Activated naive CD4-positive, alpha-beta T cell treated with anti-CD3 and anti-CD28 coated beads, Interleukin-2, amount 50 U/mL, for 24 hours (primary cell): ENCODE measurements around the gene ZBTB14.

Source experiments
- H3K27ac Mint-ChIP-seq: one replicate; pipeline ENCODE4 v1.8.0; 2021; ENCODE audit warnings: mild to moderate bottlenecking, mixed read lengths
- H3K27me3 Mint-ChIP-seq: one replicate; pipeline ENCODE4 v1.8.0; 2021; ENCODE audit warnings: mixed read lengths
- H3K36me3 Mint-ChIP-seq: one replicate; pipeline ENCODE4 v1.8.0; 2021; ENCODE audit warnings: mixed read lengths
- H3K4me1 Mint-ChIP-seq: one replicate; pipeline ENCODE4 v1.8.0; 2021; ENCODE audit warnings: mixed read lengths
- H3K4me3 Mint-ChIP-seq: one replicate; pipeline ENCODE4 v1.8.0; 2021; ENCODE audit warnings: mild to moderate bottlenecking, mixed read lengths
- H3K9me3 Mint-ChIP-seq: one replicate; pipeline ENCODE4 v1.8.0; 2021; ENCODE audit warnings: mixed read lengths

ZBTB14 gene

GRCh38 chr18:5295231-5295920, at the start of gene ZBTB14:
Gene ZBTB14 (minus strand): TSS chr18:5295726. CDS start chr18:5293246, 2,480 bp downstream.
- no peaks in the 10 kb centered on the region for H3K9me3 Mint-ChIP-seq
- peaks cover 14% of the 10 kb centered on the region for H3K36me3 Mint-ChIP-seq
- peaks cover 49% of the 10 kb centered on the region for H3K4me1 Mint-ChIP-seq
- peak within 1 kb of the TSS; percentile 98 for H3K4me3 Mint-ChIP-seq
- H3K27ac Mint-ChIP-seq = peak within 1 kb of the TSS; percentile 98
- H3K27me3 Mint-ChIP-seq = no peaks in the 10 kb centered on the region

GRCh38 chr18:5339202-5339834, 43.8 kb upstream of the ZBTB14 start:
- Mint-ChIP-seq H3K27ac (no peak overlapping the region), H3K4me1 (no peaks in the 10 kb centered on the region), H3K4me3 (no peak overlapping the region), H3K9me3 (peaks cover 15% of the 10 kb centered on the region), H3K27me3 (no peaks in the 10 kb centered on the region), H3K36me3 (peaks cover 7% of the 10 kb centered on the region)

- Mint-ChIP-seq H3K4me1 (no peaks in the 10 kb centered on the region), H3K9me3 (no peaks in the 10 kb centered on the region), H3K4me3 (no peak overlapping the region), H3K36me3 (peaks cover 1% of the 10 kb centered on the region), H3K27me3 (no peaks in the 10 kb centered on the region), H3K27ac (no peak overlapping the region)
These were observed 39.0 kb upstream of the ZBTB14 start for GRCh38 chr18:5334456-5335075.

- Mint-ChIP-seq H3K36me3 (peaks cover 37% of the 10 kb centered on the region), H3K4me1 (peaks cover under 1% of the 10 kb centered on the region), H3K9me3 (no peaks in the 10 kb centered on the region), H3K27ac (no peak overlapping the region), H3K27me3 (no peaks in the 10 kb centered on the region), H3K4me3 (no peak overlapping the region)
These were observed 22.7 kb upstream of the ZBTB14 start for GRCh38 chr18:5318061-5318700.

DNA sequence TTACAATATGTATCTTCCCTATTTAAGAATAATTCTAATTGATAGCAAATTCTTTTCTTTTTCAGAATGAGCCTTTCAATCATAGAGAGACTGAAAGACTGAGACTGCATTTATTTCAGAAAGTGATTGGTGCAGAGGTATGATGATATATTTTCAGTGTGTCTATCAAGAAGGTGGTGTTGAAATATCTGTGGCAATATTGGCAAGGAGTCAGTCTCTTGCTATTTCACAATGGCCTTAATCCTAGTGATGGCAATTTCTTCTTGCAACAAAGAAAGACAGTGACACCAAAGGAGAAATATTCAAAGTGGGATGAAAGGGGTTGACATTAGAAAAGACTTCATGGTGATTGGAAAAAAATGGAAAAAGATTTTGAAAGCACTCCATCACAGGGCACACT, 21.7 kb upstream of the ZBTB14 start:
- Mint-ChIP-seq H3K36me3 (peaks cover 29% of the 10 kb centered on the region), H3K27ac (no peak overlapping the region), H3K27me3 (no peaks in the 10 kb centered on the region), H3K9me3 (no peaks in the 10 kb centered on the region), H3K4me3 (no peak overlapping the region), H3K4me1 (peaks cover 3% of the 10 kb centered on the region)

GRCh38 chr18:5315838-5316237, 20.3 kb upstream of the ZBTB14 start:
- peaks cover 27% of the 10 kb centered on the region for H3K36me3 Mint-ChIP-seq
- H3K27me3 Mint-ChIP-seq = no peaks in the 10 kb centered on the region
- H3K9me3 Mint-ChIP-seq = no peaks in the 10 kb centered on the region
- H3K4me1 Mint-ChIP-seq = peaks cover 12% of the 10 kb centered on the region
- no peak overlapping the region for H3K4me3 Mint-ChIP-seq
- no peak overlapping the region for H3K27ac Mint-ChIP-seq

DNA sequence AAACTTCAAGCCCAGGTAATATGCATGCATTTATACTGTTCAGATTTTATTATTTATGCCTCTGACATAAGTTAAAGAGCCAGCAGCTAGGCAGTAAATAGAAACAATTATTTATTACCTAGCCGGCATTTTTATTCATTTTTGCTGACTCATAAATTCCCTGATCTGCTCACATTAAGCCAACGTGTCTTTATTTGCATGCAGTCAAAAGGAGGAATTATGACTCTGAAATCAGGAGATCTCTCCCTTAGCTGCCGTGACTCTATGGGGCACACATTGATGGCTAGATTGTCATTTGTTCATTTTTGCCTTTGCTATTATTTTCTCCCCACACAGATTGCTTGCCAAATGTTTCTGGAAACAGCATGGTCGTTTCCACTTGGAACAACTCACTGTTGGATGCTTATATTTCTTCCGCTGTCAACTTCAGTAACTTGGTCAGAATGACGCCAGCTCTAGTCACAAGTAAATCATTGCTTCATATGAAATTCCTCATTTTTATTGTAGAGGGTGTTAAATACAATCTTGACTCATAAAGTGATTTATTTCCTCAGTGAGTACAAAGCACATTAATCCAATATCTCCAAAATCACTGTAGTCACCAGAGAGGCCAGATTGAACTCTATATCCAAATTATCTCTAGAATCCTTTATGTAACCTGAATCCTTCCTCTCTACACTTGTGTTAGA, 15.9 kb upstream of the ZBTB14 start:
- H3K4me1 Mint-ChIP-seq = peaks cover 35% of the 10 kb centered on the region
- H3K9me3 Mint-ChIP-seq = no peaks in the 10 kb centered on the region
- H3K27me3 Mint-ChIP-seq = no peaks in the 10 kb centered on the region
- peaks cover 2% of the 10 kb centered on the region for H3K36me3 Mint-ChIP-seq
- H3K4me3 Mint-ChIP-seq = peak overlapping the region; percentile 27
- peak overlapping the region; percentile 66 for H3K27ac Mint-ChIP-seq

- peak overlapping the region; percentile 84 for H3K27ac Mint-ChIP-seq
- peaks cover 2% of the 10 kb centered on the region for H3K36me3 Mint-ChIP-seq
- H3K27me3 Mint-ChIP-seq = no peaks in the 10 kb centered on the region
- H3K9me3 Mint-ChIP-seq = no peaks in the 10 kb centered on the region
- H3K4me3 Mint-ChIP-seq = peak overlapping the region; percentile 86
- peaks cover 35% of the 10 kb centered on the region for H3K4me1 Mint-ChIP-seq
These were observed 14.5 kb upstream of the ZBTB14 start for GRCh38 chr18:5309888-5310470.

- Mint-ChIP-seq H3K4me1 (peaks cover 22% of the 10 kb centered on the region), H3K4me3 (no peak overlapping the region), H3K27me3 (no peaks in the 10 kb centered on the region), H3K36me3 (no peaks in the 10 kb centered on the region), H3K9me3 (no peaks in the 10 kb centered on the region), H3K27ac (no peak overlapping the region)
These were observed 10.3 kb upstream of the ZBTB14 start for GRCh38 chr18:5305835-5306234.

- H3K36me3 Mint-ChIP-seq = no peaks in the 10 kb centered on the region
- no peak overlapping the region for H3K4me3 Mint-ChIP-seq
- H3K9me3 Mint-ChIP-seq = no peaks in the 10 kb centered on the region
- H3K27ac Mint-ChIP-seq = no peak overlapping the region
- no peaks in the 10 kb centered on the region for H3K27me3 Mint-ChIP-seq
- H3K4me1 Mint-ChIP-seq = peaks cover 6% of the 10 kb centered on the region
These were observed 8.7 kb upstream of the ZBTB14 start for GRCh38 chr18:5304232-5304631.

- H3K36me3 Mint-ChIP-seq = no peaks in the 10 kb centered on the region
- peaks cover under 1% of the 10 kb centered on the region for H3K4me1 Mint-ChIP-seq
- no peak overlapping the region for H3K27ac Mint-ChIP-seq
- H3K9me3 Mint-ChIP-seq = no peaks in the 10 kb centered on the region
- H3K27me3 Mint-ChIP-seq = no peaks in the 10 kb centered on the region
- no peak overlapping the region for H3K4me3 Mint-ChIP-seq
These were observed 8.1 kb upstream of the ZBTB14 start for GRCh38 chr18:5303636-5304035.

- H3K9me3 Mint-ChIP-seq = no peaks in the 10 kb centered on the region
- H3K4me3 Mint-ChIP-seq = no peak overlapping the region
- H3K27ac Mint-ChIP-seq = no peak overlapping the region
- peaks cover 5% of the 10 kb centered on the region for H3K4me1 Mint-ChIP-seq
- no peaks in the 10 kb centered on the region for H3K36me3 Mint-ChIP-seq
- no peaks in the 10 kb centered on the region for H3K27me3 Mint-ChIP-seq
These were observed 7.1 kb upstream of the ZBTB14 start for GRCh38 chr18:5302606-5303005.

GRCh38 chr18:5300476-5301010, 5.0 kb upstream of the ZBTB14 start:
- Mint-ChIP-seq H3K36me3 (no peaks in the 10 kb centered on the region), H3K27ac (no peak overlapping the region), H3K4me3 (no peak overlapping the region), H3K9me3 (no peaks in the 10 kb centered on the region), H3K27me3 (no peaks in the 10 kb centered on the region), H3K4me1 (peaks cover 14% of the 10 kb centered on the region)

- Mint-ChIP-seq H3K27ac (no peak overlapping the region), H3K9me3 (no peaks in the 10 kb centered on the region), H3K4me3 (no peak overlapping the region), H3K27me3 (no peaks in the 10 kb centered on the region), H3K4me1 (peaks cover 26% of the 10 kb centered on the region), H3K36me3 (no peaks in the 10 kb centered on the region)
These were observed 2.8 kb upstream of the ZBTB14 start for GRCh38 chr18:5298156-5298852.
